ENCODE results near the gene SGMS1.
"Not testable (repeated sequence)": the region's sequence is repeated elsewhere in the genome, so short reads cannot be mapped to it uniquely, and the experiment has no call there.

SGMS1 gene

DNA sequence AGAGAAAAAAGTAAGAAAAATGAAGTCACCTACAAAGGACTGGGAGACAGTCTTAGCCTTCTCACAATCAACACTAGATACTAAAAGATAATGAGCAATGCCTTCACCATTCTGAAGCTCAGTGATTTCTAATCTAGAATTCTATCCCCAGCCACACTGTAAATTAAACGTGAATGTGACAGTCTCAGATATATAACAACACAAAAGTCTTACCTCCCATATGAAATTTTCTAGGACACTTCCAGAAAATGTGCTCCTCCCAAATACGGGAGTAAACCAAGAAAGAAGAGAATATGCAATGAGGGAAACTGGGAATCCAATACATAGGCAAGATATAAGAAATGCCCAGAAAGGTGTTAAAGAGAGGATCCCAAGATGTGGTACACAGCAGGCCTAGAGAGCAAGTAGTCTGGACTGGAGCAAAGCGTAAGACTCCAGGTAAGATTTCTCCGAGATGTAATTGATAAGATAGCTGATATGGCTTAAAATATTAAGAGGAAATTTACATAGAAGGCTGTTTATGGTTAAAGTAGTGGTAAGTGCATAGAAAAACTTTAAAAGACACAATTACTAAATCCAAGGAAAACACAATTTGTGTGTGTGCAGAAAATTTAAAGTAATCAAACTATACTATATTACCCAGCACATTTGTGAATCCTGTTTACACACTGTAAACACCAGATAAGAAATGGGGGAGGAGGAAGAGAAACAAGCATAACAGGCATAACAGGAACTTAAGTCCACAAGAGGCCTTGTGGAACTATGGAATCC, 44.1 kb downstream of the SGMS1 start:
- no peak for DNase-seq

DNA sequence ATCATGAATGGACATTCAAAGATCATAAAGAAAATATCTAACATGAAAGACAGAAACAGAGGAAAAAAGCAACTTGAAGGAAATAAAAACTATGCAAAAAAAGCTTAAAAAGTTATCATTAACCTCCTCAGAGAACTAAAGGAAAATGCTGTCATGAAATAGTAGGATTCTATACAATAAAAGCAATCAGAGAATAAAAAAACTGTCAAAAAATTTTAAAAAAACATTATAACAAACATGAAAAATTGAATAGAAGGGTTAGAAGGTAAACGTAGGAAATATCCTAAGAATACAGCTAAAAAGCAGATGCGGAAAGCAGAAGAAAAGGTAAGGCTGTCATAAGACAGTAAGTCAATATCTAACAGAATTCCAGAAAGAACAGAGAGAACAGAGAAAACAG, 44.8 kb downstream of the SGMS1 start:
- no peak for DNase-seq

DNA sequence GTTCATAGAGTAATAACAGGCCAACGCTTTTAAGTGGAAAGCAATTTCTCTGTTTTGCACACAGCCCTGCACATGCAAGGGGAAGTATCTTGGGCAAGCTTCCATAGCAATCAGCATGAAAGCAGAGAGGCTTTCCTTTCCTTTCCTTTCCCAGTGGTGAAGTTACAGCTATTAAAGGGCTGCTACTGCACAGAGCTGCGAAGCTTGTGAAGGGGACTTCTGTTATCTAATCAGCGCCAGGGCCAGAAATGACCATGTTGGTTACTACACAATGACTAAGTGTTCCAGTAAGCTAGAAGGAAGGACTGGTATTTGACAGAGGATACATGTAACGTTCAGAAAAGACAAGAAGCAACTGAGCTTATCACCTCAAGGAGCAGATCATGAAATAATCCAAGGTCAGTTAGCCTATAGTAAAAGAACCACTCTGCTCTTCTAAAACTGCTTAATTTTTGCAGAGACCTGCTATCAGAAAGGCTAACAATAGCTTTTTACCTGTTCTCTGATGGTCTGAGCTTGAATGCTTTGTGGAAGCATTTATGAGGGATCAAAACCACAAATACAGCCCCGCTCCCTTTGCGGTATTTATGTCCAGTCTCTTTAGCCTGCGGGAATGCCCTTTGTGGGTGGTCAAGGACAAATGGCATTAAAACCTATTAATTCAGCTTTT, 45.9 kb downstream of the SGMS1 start:
- no peak for DNase-seq

DNA sequence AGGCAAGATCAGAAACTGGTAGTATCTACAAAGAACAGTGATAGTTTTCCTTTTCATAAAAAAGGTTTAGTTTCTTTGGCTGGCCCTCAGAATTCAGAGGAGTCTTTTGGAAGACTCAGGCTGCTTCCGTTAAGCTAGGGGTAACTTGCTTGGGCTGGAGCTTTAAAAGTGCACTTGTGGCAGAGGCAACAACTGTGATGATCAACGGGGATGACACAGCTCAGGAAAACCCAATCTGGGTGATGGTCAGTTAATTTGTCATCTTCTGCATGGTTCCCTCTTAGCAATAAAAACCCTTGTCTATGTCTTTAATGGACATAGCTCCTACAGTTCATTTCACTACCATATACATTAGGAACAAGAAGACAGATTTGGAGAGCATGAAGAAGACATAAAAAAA, 46.7 kb downstream of the SGMS1 start:
- DNase-seq = no peak

DNA sequence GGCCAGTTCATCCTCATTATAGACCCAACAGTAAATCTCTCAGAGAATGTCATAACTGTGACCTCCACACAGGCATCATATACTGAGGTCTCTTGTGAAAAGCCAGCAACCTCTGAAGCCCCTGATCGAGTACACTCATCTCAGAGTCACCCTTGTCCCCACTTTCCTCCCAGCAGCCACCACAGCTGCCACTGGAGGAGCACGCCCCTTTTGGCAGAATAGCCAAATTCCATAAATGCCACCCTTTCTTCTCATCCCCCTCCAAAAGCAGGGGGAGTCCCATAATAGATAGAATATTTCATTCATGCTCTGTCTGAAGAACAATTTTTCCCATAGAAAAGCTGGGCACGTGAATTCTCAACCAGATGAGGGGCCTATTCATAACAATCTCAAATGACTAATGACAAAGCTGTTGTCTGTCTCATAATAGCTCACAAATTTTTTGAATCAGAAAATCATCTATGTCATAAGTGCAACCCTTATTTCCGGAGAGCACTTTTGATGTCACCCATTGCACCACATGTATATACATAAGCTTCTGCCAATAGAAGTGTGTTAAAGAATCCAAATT, 47.4 kb downstream of the SGMS1 start:
- DNase-seq = no peak

DNA sequence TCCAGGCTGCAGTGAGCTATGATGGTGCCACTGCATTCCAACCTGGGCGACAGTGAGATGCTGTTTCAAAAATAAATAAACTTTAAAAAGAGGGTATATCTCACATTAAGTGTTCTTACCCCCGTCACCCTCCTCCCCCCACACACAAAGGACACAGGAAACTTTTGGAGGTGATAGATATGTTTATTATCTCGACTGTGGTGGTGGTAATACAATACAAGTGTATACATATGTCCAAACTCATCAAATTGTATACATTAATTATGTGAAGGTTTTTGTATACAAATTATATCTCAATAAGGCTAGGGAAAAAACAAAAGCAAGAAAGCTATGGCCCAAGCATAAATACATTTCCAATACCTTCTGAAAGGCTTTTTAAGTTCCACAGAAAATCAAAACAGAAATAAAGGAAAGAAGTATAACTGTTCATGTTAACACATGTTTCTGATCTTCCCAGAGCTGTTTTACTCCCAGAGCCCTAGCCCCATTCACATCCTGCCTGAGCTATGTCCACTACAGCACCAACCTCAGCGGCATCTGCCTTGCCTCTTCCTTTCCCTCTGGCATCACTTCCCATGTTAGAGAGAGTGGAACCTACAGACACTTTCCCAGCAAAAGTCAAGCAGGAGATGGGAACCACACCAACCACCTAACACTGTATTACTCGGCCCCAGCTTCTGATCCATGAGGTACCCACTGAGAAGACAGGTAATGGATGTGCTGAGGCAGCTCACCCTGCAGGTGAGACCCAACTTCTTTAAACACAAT, 48.1 kb downstream of the SGMS1 start:
- DNase-seq = no peak

DNA sequence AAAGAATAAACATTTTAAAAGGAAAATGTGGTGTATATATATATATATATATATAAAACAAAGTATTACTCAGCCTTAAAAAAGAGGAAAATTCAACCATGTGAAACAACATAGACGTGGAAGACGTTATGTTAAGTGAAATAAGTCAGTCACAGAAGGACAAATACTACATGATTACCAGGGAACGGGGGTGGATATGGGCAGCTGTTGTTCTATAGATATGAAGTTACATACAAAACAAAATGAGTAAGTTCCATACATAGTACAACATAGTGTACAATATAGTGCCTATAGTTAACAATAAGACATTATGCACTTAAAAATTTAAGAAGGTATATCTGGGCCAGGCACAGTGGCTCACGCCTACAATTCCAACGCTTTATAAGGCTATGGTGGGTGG, 48.8 kb downstream of the SGMS1 start:
- no peak for DNase-seq

DNA sequence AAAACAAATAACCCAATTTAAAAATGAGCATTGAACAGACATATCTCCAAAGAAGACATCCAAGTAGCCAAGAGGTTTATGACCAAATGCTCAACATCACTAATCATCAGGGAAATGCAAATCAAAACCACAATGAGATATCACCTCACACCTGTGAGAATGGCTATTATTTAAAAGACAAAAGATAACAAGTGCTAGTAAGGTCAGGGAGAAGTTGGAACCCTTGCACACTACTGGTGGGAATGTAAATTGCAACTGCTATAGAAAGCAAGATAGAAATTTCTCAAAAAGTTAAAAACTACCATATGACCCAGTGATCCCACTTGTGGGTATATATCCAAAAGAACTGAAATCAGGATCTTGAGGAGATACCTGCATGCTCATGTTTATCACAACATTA, 49.5 kb downstream of the SGMS1 start:
- DNase-seq = no peak

DNA sequence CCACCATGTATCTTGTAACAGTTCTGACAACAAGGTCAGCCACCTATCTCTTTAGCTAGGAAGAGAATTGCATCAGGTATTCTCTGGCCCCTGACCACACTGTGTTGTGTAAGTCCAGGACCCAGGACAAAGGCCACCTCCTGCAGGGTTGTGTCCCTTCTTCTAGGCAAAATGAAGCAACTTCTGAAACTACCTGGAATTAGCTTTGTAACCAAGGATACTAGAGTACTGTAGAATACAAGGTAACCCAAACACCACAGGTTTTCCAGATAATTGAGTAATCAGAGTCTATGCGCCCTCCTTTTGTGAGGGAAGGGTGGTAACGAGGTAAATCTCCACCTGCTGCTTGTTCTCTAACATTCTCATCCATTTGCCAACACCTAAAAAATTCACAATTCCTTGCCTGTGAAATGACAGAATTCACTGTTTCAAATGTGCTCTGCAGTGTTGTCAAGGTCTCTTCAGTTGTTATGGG, 51.7 kb downstream of the SGMS1 start:
- no peak for DNase-seq

DNA sequence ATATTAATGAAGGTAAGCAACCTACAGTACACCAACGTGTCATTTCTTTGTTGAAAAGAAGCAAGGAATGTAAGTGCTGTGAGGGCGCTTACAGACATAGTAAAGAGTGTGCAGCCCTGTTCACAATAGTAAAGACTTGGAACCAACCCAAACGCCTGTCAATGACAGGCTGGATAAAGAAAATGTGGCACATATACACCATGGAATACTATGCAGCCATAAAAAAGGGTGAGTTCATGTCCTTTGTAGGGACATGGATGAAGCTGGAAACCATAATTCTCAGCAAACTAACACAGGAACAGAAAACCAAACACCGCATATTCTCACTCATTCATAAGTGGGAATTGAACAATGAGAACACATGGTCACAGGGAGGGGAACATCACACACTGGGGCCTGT, 55.0 kb downstream of the SGMS1 start:
- not testable (repeated sequence) for DNase-seq

DNA sequence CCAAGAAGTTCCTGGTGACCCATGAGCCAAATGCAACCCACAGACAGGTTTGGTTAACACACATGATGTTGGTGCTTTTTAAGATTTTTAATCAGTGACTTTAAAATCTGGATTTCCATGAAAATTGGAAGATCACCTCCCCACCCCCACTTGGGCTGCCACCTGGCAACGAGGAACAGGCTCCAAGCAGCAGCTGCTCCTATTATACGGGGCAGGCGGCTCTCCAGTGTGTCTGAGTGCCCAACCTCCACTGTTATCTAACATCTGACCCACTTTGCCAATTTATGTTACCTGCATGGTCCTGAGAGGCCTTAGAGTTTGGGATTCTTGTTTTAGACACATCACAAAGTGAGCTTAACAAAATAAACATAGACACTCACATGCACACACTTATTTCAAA, 56.4 kb downstream of the SGMS1 start:
- no peak for DNase-seq

DNA sequence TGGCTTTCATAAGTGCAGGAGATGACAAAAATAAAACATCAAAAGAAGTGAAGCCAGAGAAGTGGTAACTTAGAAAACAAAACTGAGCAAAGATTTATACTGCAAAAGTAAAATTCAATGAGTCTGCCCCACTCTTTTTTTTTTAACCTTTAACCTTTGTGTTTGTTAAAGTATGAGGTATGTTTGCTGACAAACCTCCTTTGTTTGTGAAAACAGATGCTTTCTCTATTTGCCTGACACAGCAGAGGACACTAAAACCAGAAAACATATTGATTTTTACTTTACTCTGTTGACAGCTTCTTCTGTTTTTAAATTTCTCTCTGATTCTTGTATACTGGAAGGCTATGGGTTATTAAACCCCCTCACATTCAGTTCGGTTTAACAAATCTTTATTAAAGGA, 57.6 kb downstream of the SGMS1 start:
- DNase-seq = no peak

DNA sequence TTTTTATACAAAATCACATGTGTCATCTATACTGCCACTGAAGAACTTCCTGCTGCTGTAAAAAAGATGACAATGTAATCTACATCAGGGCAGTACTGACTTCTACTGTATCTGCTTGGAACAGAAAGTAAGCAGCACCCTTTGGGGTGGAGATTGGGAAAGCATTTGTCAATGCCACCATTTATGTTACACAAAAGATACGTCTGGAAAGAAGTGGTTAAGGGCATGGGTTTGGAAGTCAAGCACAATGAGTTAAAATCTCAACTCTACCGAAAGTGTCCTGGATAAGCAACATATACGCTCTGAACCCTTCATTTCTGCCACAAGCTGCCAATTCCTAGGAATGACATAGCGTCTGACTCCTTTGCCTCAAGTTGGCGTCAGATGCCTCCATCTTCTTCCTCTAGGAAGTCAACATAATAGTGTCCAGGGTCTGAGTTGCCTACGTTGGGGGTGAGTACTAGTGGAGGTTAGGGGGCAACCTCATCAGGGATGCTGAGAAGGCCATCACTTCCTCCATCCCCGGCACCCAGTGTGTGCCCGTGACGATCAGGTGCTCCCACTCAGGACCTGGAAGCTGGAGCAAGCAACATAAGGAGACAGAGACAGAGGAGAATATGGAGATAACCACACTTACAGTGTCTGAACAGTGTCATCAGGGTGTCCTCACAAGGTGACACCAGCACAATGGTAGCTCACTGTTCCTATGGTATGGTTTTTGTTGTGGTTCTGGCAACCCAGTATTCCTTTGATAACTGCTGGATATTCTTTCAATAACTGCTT, 58.3 kb downstream of the SGMS1 start:
- no peak for DNase-seq

DNA sequence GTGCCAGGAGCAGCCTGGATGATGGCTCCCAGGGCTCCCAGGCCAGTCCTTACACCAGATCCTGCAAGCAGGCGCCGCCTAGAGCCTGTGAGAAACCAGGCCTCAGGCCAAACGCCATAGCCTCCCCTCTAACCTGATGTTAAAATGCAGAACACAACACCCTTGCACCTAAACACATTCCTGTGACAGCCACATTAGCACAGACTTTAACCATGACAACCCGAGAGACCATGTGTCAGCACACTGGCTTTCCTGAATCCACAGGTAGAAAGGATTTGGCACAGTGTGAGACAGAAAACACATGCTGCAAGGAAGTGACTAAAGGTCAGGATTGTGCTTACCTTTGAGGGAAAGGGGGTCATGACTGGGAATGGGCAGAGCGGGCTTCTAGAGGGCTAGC, 59.9 kb downstream of the SGMS1 start:
- no peak for DNase-seq

DNA sequence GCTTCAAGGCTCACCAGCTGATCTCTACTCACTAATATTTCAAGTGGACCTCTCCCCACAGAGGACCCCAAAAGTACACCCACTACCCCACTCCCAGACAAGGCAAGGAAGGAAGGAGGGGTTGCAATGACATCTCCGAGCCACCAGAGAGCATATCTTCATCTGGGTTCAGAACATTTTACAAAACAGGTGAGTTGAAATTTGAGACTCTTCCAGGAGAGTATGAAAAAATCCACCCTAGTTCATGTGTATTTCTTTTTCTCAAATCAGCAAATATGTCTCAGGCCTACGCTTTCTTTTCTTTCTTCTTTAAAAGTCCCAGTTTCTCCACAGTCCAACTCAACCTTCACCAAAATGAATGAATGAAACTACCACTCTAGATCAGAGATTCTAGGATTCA, 61.9 kb downstream of the SGMS1 start:
- DNase-seq = no peak

DNA sequence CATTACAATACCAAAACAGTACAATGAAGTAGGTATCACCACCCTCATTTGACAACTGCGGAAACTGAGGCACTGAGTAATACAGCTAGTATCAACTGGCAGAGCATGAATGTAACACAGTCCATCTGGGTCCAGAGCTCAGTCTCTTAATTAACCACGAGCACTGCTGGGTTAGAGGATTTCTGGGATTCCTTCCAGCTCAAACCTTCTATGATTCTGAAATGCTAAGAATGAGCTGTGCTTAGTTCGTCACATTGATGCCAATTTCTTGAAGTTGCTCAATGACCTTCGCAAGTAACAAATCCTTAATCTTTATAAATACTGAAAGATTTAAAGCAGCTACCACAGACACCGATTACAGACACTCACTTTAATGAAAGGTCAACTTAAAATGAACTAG, 62.5 kb downstream of the SGMS1 start:
- DNase-seq = peak; percentile 92

DNA sequence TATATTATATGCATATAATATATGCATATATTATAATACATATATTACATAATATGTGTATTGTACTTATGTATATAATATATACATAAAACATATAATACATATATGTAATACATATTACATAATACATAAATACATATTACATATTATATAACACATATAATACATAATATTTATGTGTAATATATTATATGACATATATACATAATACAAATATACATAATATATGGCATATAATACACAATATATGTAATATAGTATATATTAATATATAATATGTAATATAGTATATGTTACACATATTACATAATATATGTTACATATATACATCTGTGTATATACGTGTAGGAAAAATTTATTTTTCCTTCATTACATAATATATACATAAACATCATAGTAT, 63.4 kb downstream of the SGMS1 start:
- DNase-seq = no peak

DNA sequence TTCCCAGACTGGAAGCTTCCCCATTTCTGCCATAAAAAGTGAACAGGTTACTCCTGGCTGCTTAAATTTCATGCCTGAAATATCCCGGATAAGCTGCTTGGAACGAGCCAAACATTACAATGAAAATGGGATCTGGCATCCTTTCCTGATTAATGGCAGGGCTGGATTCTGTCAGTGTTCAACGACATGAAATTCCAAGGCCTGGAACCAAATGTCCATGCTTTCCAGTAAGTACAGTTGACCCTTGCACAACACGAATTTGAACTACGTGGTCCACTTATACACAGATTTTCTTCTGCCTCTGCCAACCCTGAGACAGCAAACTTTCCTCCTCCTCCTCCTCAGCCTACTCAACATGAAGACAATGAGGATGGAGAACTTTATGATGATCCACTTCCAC, 65.4 kb downstream of the SGMS1 start:
- DNase-seq = no peak

DNA sequence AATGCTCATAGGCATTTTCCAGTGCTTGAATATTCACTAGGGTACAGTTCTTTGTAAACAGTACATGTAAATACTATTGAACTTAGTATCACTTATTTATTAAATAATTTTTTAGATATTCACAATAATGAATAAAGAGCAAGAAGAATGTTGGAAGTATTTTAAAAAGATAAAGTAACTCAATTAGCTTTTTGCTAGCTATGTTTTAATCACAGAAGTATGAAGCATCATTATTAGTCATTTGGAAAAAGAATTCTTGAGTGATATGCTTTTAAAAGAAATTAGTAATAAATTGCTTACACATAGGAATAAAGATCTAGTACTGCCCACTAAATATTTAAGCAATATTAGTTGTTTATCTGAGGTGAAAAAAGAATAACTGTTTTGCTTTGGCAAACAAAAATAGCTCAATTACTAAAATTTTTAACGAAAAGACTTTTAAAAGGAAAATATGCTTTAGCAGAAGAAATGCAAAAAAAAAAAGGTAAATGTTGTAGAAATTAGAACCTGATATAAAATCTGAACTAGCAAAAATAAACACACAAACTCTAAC, 66.5 kb downstream of the SGMS1 start:
- DNase-seq = no peak

DNA sequence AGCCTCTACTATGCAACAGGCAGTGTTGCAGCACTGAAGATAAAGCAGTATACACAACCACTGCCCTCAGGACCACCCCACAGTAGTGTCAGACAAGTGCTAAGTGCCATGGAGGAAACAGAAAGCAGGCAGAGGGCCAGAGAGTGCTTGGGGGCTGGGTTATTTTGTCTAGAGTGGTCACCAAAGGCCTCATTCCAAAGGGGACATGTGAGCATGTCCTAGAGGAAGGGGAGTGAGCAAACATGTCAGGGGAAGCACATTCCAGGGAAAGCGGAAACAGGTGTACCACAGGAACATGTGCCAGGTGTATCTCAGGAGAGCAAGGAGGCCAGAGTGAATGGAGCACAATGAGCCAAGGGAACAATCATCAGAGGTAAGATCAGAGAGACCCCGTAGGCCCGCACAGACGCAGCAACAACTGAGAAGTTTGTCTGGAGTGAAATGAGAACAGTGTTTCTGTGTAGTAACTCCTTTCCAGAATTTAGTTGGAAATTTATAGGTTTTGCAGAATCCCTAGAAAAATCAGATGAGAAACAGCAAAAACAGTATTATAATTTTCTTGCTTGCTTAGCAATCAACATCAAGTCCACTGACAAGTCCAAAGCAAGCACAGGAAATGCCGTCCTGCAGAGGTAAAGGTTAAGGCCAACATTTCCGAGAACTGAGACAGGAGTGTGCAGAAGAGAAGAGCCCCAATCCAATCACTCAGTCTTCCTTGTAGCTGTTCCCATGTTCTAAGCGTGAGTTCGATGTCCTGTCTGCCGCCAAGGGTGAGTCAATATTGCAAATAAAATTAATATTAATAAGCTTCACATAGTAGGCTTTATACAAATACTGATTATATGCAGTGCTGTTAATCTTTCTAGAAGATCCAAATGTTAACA, 67.3 kb downstream of the SGMS1 start:
- DNase-seq = no peak

DNA sequence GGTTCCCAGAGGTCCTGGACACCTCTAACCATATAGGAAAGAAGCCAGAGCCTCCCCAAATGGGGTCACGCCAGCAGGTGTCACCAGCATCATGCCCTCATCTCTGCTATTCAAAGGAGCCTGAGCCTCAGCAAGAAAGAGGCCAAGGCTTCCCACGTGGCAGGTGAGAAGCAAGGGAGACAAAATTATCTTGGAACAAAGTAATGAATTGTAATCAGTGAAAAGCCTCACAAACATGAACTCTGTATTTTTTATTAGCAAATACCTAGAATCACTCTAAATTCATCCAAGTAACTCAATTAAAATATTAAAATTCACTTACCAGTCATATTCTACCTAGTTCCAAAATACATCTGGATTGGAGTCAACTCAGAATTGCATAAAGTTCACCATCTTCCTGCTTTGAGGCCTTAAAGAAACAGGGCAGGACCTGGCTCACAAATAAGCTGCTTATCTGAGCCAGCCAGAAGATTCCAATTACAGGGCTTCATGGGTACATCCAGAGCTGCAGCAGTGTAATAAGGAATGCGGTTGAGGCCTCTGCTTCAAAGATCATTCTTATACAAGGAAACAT, 68.7 kb downstream of the SGMS1 start:
- DNase-seq = no peak
